Femur (tissue), 1 donor: ENCODE results near the gene SLC29A3.
A peak's percentile ranks its signal among the peaks of the same experiment; 100 is the strongest.

Source experiments
- DNase-seq: peaks from one replicate; pipeline ENCODE4 v3.0.0-alpha.2; 2017

The SLC29A3 gene

DNA sequence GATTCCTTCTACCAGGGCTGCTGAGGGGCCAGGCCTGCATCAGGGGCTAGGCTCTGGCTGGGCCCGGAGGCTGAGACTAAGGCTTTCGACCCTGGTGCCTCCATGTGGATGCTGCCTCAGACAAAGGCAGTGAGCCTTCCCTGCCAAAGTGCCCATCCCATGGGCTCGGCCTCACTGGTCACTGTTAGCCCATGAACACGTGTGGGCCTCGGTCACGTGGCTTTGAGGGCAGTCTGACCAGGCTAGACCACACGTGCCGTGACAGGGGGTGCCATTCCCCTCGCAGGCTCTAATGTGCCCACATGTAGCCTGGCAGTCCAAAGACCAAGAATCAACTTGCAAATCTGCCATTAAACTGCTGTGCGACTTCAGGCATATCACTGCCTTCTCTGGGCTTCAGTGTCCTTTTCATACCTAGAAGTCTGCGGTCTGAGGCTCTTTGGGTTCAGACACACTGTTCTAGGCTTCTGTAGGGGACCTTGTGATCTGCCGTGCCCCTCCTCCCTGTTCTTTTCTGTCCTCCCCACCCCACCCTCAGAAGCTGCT lies 17.6 kb upstream of the SLC29A3 start:
- DNase-seq: no peak

GRCh38 chr10:71302451-71302850 lies 16.6 kb upstream of the SLC29A3 start:
- no peak for DNase-seq

DNA sequence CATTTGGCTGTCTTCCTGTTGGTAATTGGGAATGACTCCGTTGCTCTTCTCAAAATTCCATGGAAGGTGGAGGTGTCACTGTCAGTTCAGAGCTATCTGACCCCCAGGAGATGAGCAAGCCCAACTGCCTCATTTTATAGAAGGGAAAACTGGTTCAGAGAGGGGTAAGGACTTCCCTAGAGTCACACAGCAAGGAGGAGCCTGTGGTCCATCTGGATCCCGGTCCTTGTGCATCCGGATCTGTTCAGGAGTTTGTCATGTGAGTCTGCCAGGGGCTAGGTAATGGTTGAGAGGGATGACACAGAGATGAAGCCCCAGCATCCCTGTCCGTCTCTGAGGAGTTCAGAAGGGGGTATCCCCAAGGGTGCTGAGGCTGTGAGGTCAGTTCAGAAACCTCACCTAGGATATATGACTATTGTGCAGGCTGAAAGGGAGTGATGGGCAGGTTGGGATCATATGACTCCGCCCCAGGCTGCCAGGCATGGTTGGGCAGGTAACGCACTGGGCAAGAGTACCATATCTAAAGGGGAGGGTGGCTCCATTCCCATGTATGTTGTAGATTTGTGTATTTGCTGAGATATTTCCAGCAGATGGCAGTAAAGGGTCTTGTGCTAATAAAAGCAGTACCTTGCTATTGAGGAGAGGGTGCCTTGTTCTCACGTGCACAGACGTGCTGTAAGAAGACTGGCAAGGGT lies 16.0 kb upstream of the SLC29A3 start:
- no peak for DNase-seq

DNA sequence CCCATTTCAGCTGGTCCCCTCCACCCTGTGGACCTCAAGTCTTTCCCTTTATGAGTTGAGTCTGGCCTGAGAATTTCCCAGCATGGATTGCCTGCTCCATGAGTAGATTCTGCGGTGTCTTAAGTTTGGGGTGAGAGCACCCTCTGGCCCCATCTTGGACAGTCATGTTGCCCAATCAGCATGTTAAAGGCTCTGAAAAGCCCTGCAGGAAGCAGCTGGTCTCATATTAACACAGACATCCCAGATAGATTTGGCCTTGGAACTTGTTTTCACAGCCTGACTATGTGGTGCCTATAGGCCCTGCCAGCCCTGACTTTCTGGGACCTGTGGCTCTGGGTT lies 15.5 kb upstream of the SLC29A3 start:
- no peak for DNase-seq

GRCh38 chr10:71304914-71305313 lies 14.1 kb upstream of the SLC29A3 start:
- DNase-seq: no peak

- DNase-seq: no peak
Measured at GRCh38 chr10:71306979-71307378, 12.1 kb upstream of the SLC29A3 start.

DNA sequence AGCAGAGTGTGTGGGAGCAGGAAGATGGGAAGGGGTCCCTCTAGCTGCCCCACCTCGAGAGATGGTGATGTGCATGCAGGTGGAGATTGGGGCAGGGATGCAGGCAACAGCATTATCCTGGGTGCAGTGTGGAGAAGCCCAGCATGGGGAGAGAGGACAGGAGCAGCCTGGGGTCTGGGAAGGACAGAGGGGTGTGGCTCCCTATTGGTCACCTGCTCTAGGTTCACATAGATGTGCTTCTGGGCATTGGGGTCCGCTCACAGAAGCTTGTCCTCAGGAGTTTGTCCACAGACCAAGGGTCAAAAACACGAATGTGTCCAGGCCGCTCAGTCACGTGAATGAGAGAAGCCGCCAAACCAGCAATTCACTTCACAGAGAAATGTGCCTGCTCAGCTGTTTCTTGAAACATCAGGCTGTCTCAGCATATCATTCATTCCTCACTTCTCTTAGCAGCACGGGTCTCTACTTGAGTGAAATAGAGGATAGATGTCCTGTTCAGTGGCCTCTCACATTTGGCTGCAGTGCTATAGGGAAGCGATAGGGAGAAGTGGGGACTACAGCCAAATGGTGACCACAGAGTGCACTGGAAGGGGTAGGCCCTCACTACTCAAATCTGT lies 11.5 kb upstream of the SLC29A3 start:
- no peak for DNase-seq

GRCh38 chr10:71308244-71308643 lies 10.8 kb upstream of the SLC29A3 start:
- DNase-seq: no peak

GRCh38 chr10:71308985-71309384 lies 10.1 kb upstream of the SLC29A3 start:
- DNase-seq: no peak

DNA sequence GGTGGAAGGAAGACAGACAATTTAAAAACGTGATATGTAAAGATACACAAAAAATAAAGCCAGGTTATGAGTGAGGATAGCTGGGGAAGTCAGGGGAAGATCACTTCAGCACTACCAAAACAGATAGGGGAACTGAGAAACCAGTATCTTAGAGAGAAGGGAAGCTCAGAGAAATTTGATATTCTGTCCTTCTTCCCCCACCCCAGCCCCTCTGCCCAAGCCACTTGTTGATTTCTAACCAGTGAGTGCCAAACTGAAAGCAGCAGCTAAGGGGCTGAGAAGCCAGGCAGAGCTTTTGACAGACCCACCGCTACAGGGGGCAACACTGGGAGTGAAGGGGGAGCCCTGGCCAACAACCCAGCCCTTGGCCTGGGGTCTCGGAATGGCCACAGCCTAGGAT lies 9.1 kb upstream of the SLC29A3 start:
- no peak for DNase-seq

- no peak for DNase-seq
Measured at GRCh38 chr10:71312220-71312619, 6.8 kb upstream of the SLC29A3 start.

GRCh38 chr10:71312811-71313789 lies 6.0 kb upstream of the SLC29A3 start:
- peak; percentile 86 for DNase-seq

DNA sequence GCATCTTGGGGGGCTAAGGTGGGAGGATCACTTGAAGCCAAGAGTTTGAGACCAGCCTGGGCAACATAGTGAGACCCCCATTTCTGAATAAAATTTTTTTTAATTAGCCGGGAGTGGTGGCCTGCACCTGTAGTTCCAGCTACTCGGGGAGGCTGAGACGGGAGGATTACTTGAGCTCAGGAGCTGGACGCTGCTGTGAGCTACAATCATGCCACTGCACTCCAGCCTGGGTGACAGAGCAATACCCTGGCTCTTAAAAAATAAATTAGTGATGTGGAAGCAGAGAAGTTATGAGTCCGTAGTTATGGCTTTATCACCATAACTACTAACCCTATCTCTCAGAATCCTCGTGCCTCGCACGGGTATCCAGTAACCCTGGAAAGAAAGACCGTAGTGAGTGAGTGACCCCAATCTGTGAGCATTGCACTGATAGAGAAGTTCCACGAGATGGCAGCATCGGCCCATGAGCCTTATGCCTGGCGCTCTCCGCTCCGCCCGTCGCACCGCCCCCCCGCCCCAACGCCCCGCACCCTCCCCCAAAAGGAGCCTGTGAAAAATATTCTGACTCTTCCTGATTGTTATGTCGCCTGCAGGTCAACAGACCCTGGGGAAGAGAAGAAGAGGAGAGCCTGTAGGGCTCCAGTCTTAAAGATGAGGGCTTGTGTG lies 4.9 kb upstream of the SLC29A3 start:
- DNase-seq: peak; percentile 77

GRCh38 chr10:71314694-71315225 lies 4.3 kb upstream of the SLC29A3 start:
- DNase-seq: no peak

GRCh38 chr10:71316056-71316785 lies 2.8 kb upstream of the SLC29A3 start:
- DNase-seq: no peak

GRCh38 chr10:71316786-71317160 lies 2.3 kb upstream of the SLC29A3 start:
- DNase-seq: no peak

DNA sequence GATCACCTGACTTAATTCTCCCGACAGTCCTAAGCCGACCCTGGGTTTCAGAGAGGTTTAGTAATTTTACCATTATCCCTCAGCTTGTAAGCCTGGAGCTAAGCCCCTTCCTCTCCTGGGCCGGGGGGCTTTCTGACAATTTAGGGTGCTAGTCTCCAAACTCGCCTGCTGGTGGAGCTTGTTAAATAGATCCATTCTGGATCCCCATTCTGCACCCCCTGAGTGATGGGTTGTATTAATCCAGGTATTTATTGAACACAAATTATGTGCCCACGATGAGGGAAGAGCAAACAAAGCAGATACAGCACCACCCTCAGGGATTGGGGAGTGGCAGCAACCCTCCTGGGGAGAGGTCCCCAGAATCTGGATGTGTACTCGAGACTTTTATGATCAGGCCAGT lies 1.3 kb upstream of the SLC29A3 start:
- DNase-seq: no peak

DNA sequence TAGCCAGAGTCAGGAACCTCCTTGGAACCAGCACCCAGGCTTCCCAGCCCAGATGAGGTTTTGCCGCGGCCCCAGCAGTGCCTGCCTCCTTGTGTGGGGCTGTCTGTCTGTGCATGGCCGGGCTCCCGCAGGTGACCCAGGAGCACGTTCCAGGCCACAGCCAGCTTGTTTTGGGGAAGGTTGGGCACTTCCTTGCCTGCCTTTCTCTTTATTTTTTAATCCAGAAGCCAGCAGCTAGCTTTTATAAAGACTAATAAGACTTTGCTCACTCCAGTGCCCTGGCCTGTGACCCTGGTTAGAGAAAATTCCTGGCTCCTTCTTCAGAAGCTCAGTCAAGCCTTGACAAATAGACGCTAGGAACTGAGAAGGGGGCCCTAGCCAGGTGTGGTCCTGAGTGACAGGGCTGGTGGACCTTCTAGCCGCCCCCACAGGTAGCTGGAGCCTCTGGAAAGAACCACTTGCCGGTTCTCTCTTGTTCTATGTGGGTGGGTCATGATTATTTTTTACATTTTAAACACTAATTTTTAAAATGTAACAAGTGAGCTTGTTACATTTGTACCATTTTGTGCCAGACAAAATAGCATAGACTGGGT lies 837 bp downstream of the SLC29A3 start:
- DNase-seq: no peak

GRCh38 chr10:71320592-71320991 lies 1.5 kb downstream of the SLC29A3 start:
- DNase-seq: no peak

DNA sequence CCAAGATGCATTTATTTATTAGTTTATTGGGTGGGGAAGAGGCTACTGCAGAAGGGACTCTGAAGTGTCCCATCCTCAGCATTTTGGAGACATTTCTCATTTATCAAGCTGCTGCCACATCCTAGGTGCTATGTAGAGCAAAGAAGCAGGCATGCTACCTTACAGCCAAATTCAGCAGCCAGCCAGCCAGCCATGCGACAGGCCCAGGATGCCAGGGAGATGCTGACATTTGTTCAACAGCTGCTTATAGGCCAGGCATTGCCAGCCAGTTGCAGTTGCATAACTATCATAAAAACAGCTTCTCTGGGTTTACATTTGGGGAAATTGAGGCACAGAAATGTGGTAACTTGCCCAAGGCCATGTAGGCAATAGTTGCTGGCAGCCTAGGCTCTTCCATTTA lies 2.3 kb downstream of the SLC29A3 start:
- DNase-seq: no peak

DNA sequence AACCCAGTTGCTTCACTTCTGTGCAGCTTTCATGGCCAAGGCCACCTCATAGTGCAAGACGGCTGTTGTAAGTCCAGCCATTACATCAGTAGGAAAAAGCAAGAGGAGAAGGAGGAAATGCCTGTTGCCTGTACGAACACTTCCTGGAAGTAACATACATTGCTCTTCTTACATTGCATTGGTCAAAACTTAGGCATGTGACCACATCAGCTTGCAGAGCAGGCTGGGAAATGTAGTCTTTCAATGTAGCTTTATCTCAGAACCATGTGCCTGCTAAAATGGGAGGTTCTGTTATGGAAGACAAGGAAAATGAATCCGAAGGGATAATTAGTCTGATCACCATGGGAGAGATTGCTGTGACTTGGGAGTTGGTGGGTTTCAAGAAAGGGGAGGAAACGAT lies 4.3 kb downstream of the SLC29A3 start:
- DNase-seq: no peak

DNA sequence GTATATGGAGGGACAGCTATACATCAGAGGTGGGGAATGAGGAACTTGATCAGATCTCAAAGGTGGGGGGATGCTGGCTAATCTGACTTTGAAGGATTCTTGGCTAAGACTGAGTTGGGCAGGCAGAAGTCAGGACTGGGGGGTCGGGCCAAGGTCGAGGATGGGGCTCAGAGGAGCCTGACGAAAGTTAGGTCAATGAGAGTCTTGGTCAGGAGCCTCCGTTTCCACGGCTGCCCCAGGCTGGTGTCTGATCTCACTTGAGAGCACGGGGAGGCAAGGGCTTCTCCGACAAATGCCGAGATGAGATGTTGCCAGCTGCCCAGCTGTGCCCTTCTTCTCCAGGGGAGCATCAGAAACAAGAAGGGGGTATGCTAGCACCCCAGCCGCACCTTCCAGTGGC lies 5.7 kb downstream of the SLC29A3 start:
- DNase-seq: no peak
